Adrenal gland (tissue), 12 donors: ENCODE measurements around the gene KMT2E. TPM values are rescaled to one million over a fixed set of nuclear protein-coding genes. Genes with fewer than 3 reads are reported as not detected.

ENCODE experiments used
- DNase-seq, 7 donors: peaks; one replicate each; pipeline ENCODE4 v3.0.0-alpha.2; 2019 to 2020
- H3K27ac ChIP-seq, 5 donors: fragments of 200-600 bp; sonication (generic) in 4 of 5; 1 replicate in 3 of 5; 2 replicates in 2 of 5; pipeline versions ENCODE4 v1.5.1 to v1.8.0; 2016 to 2020; ENCODE audit warnings: mild to moderate bottlenecking in 1 of 5
- H3K27me3 ChIP-seq: fragments of 200-600 bp; 2 replicates; pipeline ENCODE4 v1.8.0; 2021
- H3K36me3 ChIP-seq, 2 donors: fragments of 200-600 bp; replicated peaks in 1 of 2; 1 replicate in 1 of 2; 2 replicates in 1 of 2; pipeline versions ENCODE4 v1.5.1 to v1.8.0; 2018 to 2022
- H3K4me1 ChIP-seq, 2 donors: fragments of 200-600 bp; replicated peaks in 1 of 2; 1 replicate in 1 of 2; 2 replicates in 1 of 2; pipeline versions ENCODE4 v1.5.1 to v1.8.0; 2018 to 2021
- H3K4me3 ChIP-seq, 4 donors: fragments of 200-600 bp; sonication (generic) in 3 of 4; one replicate each; pipeline ENCODE4 v1.5.1; 2016 to 2018
- H3K9me3 ChIP-seq, 3 donors: fragments of 200-600 bp; sonication (generic) in 1 of 3; replicated peaks in 1 of 3; 1 replicate in 2 of 3; 2 replicates in 1 of 3; pipeline versions ENCODE4 v1.5.1 to v1.8.0; 2016 to 2021
- CTCF ChIP-seq, 6 experiments: fragments of 450-650 bp in 4 of 6; fragments of 200-600 bp in 2 of 6; sonication (generic) in 1 of 6; IDR thresholded peaks; 1 replicate in 5 of 6; 2 replicates in 1 of 6; pipeline versions ENCODE4 v1.5.1 to v1.8.0; 2016 to 2021; ENCODE audit warnings: antibody characterized with exemption in 6 of 6, mild to moderate bottlenecking in 2 of 6, moderate library complexity in 1 of 6
- POLR2A ChIP-seq, 2 donors: fragments of 450-650 bp; IDR thresholded peaks; one replicate each; pipeline ENCODE4 v1.6.1; 2017; ENCODE audit warnings: antibody characterized with exemption in 2 of 2, mild to moderate bottlenecking in 2 of 2, moderate library complexity in 1 of 2
- WGBS, 4 donors: extraction: QIAGEN DNeasy Blood & Tissue Kit in 2 of 4; methylation state at CpG; one replicate each; pipeline versions ENCODE4 v1.1.5 to v1.1.7; 2013 to 2017; 5-methylcytosine and 5-hydroxymethylcytosine counted together
- intact Hi-C, 2 donors: fragments of 100-400 bp; cut with DNase I; formaldehyde crosslinking; loops; one replicate each; pipeline versions ENCODE4 v1.14.1 to v1.15.0; 2022 to 2023
- polyA plus RNA-seq, 3 donors: library from polyadenylated mRNA; stranded (reverse); fragments of 200-250 nt in 2 of 3; fragments of 350-450 nt in 1 of 3; fragmentation: Illumina TruSeq in 1 of 3; extraction: RNeasy Lipid Tissue Mini Kit (QIAGEN cat#74804) in 1 of 3; gene quantifications; one replicate each; pipeline ENCODE4 v1.2.3, GENCODE V29; 2013 to 2014
- total RNA-seq, 9 donors: library from RNA; depleted of rRNA in 4 of 9; stranded (reverse); fragments of >200 nt in 4 of 9; fragments of 120-200 nt in 1 of 9; fragmentation: NEBNext Ultra II Directional in 1 of 9; extraction: Animal tissue kit (Norgen Biotek cat#: 25700) in 1 of 9; gene quantifications; one replicate each; pipeline versions ENCODE4 v1.1.0 to v1.2.4, GENCODE V29; 2013 to 2023
- donor health status: healthy with polysubstance abuse.
- donor health status: Bipolar disorder and iron deficiency.
- donor health status: DM: yes; HTN: yes; CAD: no.
- donor health status: DM: no; HTN: no; CAD: no.
- donor health status: DM: no; HTN: no; CAD: no.
- donor health status: DM: yes; HTN: yes; CAD: no.

KMT2E gene
- total and polyA plus RNA-seq, 12 donors: 14.4 to 98.0 (median 48.4) TPM

- Histone ChIP-seq H3K9me3 (no peaks in the 10 kb centered on the region), H3K4me3 (peak overlapping the region in 1 of 4 donors; percentile 92), H3K36me3 (no peaks in the 10 kb centered on the region), H3K27me3 (no peaks in the 10 kb centered on the region), H3K27ac (peak overlapping the region in 4 of 5 donors; percentile 29 to 100 (median 100)), H3K4me1 (peaks cover 19 to 62% of the 10 kb centered on the region in 2 donors)
- intact Hi-C loops: no loop called here
- TF ChIP-seq CTCF (IDR thresholded peaks at IDR 0.05): no peak
- peak in 1 of 2 donors; percentile 42 for TF ChIP-seq POLR2A (IDR thresholded peaks at IDR 0.05)
- WGBS, 4 donors: 12 to 17% (median 15%) methylated on average over 5 of the region's 5 CpGs
- no peak for DNase-seq
Measured at GRCh38 chr7:105016709-105017656, 3.0 kb downstream of the KMT2E start.

GRCh38 chr7:105017657-105018365, 3.8 kb downstream of the KMT2E start:
- peak overlapping the region in 2 of 5 donors; percentile 14 to 100 for H3K27ac ChIP-seq
- H3K36me3 ChIP-seq: no peaks in the 10 kb centered on the region
- WGBS, 4 donors: 2 to 5% (median 4%) methylated on average over 4 of the region's 4 CpGs
- H3K9me3 ChIP-seq: no peaks in the 10 kb centered on the region
- H3K4me1 ChIP-seq: peaks cover 19 to 70% of the 10 kb centered on the region in 2 donors
- no peaks in the 10 kb centered on the region for H3K27me3 ChIP-seq
- TF ChIP-seq CTCF (IDR thresholded peaks at IDR 0.05) (no peak), POLR2A (IDR thresholded peaks at IDR 0.05) (no peak)
- no peak for DNase-seq
- intact Hi-C loops: no loop called here
- peak overlapping the region in 1 of 4 donors; percentile 92 for H3K4me3 ChIP-seq

- DNase-seq: no peak
- WGBS, 4 donors: 37 to 49% (median 43%) methylated on average over 3 of the region's 3 CpGs
- Histone ChIP-seq H3K27ac (no peak overlapping the region), H3K36me3 (no peaks in the 10 kb centered on the region), H3K4me1 (peaks cover 19 to 83% of the 10 kb centered on the region in 2 donors), H3K9me3 (no peaks in the 10 kb centered on the region), H3K4me3 (peak overlapping the region in 1 of 4 donors; percentile 14), H3K27me3 (no peaks in the 10 kb centered on the region)
- TF ChIP-seq CTCF (IDR thresholded peaks at IDR 0.05) (no peak), POLR2A (IDR thresholded peaks at IDR 0.05) (no peak)
- intact Hi-C loops: no loop called here
Measured at GRCh38 chr7:105019269-105019668, 5.3 kb downstream of the KMT2E start.

GRCh38 chr7:105020926-105021325, 6.9 kb downstream of the KMT2E start:
- TF ChIP-seq POLR2A (IDR thresholded peaks at IDR 0.05) (no peak), CTCF (IDR thresholded peaks at IDR 0.05) (no peak)
- Histone ChIP-seq H3K4me1 (peaks cover 24 to 99% of the 10 kb centered on the region in 2 donors), H3K27ac (peak overlapping the region in 3 of 5 donors; percentile 10 to 52 (median 12)), H3K9me3 (no peaks in the 10 kb centered on the region), H3K27me3 (no peaks in the 10 kb centered on the region), H3K36me3 (no peaks in the 10 kb centered on the region), H3K4me3 (no peak overlapping the region)
- 39 to 49% (median 45%) methylated on average over 3 of the region's 3 CpGs for WGBS, 4 donors
- intact Hi-C loops: no loop called here
- no peak for DNase-seq
